ENCODE measurements around the gene APOH. TPM values are rescaled to one million over a fixed set of nuclear protein-coding genes. Genes with fewer than 3 reads are reported as not detected.
"Not testable (repeated sequence)": the region's sequence is repeated elsewhere in the genome, so short reads cannot be mapped to it uniquely, and the experiment has no call there.

Gene APOH, protein sequence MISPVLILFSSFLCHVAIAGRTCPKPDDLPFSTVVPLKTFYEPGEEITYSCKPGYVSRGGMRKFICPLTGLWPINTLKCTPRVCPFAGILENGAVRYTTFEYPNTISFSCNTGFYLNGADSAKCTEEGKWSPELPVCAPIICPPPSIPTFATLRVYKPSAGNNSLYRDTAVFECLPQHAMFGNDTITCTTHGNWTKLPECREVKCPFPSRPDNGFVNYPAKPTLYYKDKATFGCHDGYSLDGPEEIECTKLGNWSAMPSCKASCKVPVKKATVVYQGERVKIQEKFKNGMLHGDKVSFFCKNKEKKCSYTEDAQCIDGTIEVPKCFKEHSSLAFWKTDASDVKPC
- under 1 TPM; 0.32 to 0.34 TPM for total RNA-seq
- long read RNA-seq, result 0 reads

DNA sequence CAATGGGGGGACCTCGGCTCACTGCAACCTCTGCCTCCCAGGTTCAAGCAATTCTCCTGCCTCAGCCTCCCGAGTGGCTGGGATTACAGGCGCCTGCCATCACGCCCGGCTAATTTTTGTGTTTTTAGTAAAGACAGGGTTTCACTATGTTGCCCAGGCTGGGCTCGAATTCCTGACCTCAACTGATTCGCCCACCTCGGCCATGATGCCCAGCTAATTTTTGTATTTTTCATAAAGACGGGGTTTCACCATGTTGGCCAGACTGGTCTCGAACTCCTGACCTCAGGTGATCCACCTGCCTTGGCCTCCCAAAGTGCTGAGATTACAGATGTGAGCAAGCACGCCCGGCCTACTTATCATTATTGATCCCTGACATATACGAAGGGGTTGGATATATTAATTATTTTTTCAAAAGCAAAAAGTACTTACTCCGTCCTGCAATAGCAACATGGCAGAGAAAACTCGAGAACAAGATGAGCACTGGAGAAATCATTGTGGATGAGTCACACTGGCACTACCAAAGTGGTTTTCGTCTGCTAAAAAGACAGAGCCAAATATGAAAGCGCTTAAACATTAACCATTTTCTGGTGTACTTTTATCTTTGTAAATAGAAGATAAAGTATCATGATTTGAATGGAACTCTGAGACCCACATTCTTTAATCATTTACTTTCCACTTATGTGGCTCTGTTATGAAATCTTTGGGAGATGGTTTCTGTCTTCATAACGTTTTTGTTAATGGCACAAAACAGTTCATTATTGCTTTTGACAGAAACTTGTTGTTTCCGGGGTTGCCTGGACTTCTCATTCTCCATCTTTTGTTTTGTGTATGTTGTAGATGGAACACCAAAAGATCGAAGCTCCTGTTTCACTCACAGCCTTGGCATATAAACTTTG is at the start of gene APOH:
TSS of gene APOH (minus strand) at position 529 of the 896 bp plus-strand sequence. CDS start at position 493, 36 bp downstream.
- DNase-seq (no peak), ATAC-seq (no peak)
- intact Hi-C loops (cut with DNase I), result no loop called here

DNA sequence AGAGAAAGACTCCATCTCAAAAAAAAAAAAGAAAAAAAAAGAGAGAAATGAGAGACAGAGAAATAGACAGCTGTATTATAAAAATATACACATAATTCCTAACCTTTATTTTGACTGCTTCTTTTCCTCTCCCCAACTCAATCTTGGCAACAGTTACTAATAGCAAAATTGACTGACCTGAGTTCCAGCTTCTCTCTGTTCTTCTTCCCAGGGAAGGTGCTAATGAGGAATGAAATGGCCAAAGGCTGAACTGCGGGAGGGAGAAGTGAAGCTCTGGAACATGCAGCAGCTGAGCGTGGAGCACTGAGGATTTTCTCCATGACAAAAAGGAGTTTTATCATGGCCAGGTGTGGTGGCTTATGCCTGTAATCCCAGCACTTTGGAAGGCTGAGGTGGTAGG is 48.0 kb upstream of the APOH start:
- DNase-seq, result no peak
- intact Hi-C loops (cut with DNase I), result no loop called here
- no peak for ATAC-seq

DNA sequence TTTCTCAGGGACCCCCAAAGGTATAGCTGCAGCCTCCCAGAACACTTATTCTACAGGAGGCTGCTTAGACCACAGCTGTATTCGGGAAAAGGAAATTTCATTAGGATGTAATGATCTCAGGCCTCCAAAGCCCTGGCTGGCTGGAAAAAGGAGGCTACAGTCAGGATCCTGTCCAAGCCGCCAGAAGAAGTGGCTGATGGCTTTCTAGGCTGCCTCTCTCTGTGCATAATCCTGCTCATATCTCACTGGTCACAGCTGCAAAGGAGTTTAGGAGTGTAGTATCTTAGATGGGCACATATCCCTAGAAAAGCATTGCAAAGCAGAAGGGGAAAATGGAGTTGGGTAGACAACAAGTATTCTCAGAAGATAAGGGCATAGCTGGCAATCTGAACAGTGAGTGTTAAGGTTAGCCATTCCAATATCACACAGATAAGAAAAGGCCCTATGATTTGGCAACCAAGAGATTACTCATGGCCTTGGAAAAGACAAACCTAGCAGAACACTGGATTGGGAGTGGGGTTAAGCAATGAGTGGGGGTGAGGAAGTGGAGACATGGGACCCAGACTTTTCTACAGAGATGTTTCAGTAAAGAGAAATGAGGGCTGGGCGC is 47.2 kb upstream of the APOH start:
- ATAC-seq (peak in 1 of 2 donors; percentile 81), DNase-seq (no peak)
- intact Hi-C loops (cut with DNase I), result no loop called here

DNA sequence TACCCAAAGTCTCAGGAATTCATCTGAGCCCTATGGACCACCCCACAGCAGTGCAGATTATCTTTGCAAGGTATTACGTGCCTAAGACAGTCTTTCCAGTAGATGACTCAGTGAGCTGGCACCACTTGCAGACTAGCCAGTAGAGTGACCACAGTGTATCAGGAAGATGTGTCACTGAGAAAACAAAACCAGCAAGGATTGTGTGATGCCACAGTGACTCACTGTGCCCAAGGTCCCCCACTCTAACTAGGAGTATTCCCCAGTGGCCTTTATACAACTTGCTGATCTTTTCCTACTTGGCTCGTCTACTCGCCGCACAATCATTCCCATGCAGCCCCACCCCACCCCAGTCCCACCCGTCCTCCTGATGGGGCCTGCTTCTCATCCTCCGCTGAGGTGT is 46.4 kb upstream of the APOH start:
- DNase-seq (no peak), ATAC-seq (peak in 1 of 2 donors; percentile 78)
- intact Hi-C loops (cut with DNase I), result no loop called here

DNA sequence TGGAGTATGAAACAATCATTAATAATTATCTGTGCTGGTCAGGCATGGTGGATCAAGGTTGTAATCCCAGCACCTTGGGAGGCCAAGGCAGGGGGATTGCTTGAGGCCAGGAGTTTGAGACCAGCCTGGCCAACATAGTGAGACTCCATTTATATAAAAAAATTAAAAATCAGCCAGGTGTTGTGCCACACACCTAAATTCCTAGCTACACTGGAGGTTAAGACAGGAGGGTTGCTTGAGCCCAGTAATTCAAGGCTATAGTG is 44.3 kb upstream of the APOH start:
- no peak for DNase-seq
- no peak for ATAC-seq
- intact Hi-C loops (cut with DNase I), result no loop called here

DNA sequence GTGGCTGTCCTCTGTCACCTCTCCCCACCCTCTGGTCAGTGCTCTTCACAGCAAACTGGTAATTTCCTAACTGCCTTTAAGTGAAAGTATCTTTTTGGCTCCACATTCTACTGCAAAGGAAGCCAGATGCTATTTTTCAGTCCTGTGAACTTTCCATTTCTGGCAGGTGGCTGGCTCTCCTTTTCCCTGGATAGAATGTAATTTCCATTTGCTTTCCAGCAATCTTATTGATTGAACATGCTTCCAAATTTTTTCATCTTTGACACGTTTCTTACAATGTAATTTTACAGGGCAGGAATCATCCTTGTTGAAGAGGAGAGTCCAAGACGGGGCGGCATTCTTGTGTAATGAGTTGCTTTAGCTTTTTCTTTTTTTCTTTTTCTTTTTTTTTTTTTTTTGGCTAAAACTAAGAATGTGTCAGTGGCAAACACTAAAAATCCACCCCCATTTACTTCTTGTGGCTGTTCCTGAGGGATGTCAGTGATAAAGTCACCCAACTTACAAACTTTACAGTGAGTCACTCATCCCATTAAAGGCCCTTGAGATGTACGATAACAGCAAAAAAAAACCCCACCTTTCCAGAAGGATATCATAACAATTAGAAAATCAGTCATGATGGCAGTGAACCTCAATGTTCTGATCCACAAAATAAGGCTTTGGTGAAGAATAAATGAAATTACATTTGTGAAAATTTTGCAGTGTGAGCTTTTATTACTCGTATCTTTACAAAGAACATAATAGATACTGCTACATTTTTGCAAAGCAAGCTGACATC is 43.8 kb upstream of the APOH start:
- no peak for DNase-seq
- peak in 1 of 2 donors; percentile 58 for ATAC-seq
- intact Hi-C loops (cut with DNase I), result no loop called here

DNA sequence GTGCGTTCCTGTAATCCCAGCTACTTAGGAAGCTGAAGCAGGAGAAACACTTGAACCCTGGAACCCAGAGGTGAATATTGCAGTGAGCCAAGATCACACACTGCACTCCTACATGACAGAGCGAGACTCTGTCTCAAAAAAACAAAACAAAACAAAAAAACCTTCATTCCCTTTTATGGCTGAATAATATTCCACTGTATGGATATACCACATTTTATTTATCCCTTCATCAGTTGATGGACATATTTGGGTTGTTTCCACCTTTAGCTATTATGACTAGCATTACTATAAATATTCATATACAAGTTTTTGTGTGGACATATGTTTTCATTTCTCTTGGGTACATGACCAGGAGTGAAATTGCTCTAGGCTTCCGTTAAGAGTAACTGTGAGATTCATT is 42.3 kb upstream of the APOH start:
- intact Hi-C loops (cut with DNase I), result no loop called here
- no peak for ATAC-seq

DNA sequence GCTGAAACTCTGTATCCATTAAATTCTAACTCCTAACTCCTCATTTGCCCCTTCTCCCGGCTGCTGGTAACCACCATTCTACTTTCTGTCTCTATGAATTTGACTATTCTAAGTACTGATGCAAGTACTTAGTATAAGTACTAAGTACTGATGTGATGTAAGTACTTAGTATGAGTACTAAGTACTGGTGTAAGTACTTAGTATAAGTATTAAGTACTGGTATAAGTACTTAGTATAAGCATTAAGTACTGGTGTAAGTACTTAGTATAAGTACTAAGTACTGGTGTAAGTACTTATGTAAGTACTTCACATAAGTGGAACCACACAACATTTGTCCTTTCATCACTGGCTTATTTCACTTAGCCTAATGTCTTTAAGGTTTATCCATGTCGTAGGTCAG is 40.9 kb upstream of the APOH start:
- intact Hi-C loops (cut with DNase I), result no loop called here
- ATAC-seq (no peak), DNase-seq (no peak)

More for the DNA sequence above, 42.3 kb upstream of the APOH start:
- DNase-seq, result no peak

DNA sequence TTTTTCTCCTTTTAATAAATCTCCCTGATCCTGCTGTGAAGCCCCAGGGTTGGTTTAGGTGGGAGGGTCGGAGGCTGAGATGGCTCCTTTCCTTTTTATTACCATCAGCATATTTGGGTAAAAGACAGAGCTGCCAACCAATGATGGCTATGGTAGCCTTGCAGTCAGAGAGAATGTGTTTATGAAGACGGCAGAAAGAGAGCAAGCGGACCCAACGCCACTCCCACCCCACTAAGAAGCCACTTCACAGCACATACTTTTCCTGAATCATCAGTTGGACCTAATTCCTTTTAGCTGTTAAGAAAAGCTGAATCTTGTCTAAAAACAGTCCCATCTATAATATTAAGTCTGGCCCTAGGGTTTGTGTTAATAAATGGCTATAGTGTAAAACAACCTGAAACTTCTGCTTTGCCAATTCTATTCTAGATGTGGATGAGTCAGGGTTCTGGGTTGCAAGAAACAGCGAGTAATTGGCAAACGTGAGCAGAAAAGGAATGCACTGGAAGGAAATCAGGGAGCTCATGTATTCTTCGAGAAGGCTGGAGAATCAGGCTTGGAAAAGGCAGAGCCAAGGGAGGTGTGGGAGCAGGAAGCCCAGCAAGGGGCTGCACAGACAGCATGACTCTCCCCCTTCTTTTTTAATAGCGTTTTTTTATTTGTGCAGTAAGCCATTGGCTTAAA is 39.2 kb upstream of the APOH start:
- no peak for ATAC-seq
- no peak for DNase-seq

DNA sequence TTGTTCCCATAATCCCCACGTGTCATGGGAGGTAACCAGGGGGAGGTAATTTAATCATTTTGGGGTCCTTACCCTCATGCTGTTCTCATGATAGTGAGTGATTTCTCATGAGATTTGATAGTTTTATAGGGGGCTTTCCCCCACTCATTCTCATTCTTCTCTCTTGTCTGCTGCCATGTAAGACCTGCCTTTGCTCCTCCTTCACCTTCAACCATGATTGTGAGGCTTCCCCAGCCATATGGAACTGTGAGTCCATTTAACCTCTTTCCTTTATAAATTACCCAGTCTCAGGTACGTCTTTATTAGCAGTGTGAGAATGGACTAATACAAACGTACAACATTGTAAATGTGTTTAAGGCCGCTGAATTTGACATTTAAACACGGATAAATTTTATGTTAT is 35.5 kb upstream of the APOH start:
- ATAC-seq (no peak), DNase-seq (no peak)
- intact Hi-C loops (cut with DNase I), result no loop called here

More for the DNA sequence above, 39.2 kb upstream of the APOH start:
- intact Hi-C loops (cut with DNase I), result no loop called here

DNA sequence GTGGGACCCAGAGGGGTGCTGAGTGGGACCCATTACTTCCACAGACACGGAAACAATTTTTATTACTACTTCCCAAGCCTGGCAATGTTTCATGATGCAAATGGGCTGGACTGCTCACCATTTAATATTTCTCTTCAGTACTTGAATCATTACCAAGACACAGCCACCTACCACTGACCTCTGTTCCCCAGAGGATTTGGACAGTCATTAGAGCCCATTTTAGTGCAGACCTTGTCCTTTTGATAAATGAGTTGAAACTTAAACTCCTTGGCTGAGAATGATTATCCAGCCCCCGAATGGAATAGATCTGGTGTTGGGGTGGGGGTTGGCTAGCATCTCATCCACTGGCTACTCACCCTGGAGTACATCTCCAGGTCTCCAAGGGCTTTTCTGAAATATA is 33.6 kb upstream of the APOH start:
- ATAC-seq (no peak), DNase-seq (no peak)
- intact Hi-C loops (cut with DNase I), result no loop called here

DNA sequence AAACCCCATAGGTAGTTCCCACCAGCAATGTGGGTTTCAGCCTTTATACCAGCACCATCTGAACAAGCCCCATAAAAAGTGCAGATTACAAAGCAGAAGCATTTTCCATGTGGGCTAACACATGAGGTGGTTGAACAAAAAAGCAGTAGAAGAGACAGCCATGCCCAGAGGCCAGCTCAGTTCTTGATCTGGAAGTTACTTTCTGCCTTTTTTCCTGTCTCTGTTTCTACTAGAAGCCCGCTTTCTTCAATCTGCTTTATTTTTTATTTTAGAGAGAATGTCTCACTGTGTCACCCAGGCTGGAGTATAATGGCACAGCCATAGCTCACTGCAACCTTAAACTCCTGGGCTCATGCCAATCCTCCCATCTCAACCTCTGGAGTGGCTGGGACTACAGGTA is 31.5 kb upstream of the APOH start:
- ATAC-seq (no peak), DNase-seq (no peak)
- intact Hi-C loops (cut with DNase I), result no loop called here

DNA sequence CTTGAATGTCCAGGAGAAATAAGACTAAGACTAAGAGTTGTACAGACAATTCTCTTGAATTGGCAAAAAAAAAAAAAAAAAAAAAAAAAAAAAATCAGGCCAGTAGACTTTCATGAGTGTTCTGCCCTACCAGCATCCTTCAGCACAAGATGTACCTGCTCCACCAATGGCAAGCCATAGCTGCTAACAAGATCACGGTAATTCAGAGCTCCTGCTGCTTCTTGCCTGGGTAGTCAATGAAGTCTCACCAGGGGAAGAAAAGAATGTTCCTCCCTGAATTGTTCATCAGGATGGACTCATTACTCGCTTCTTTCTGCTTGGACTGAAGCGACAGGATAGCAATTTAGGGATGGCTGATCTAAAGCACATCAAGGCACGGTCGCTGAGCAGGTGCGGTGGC is 31.1 kb upstream of the APOH start:
- ATAC-seq (no peak), DNase-seq (no peak)
- intact Hi-C loops (cut with DNase I), result no loop called here

DNA sequence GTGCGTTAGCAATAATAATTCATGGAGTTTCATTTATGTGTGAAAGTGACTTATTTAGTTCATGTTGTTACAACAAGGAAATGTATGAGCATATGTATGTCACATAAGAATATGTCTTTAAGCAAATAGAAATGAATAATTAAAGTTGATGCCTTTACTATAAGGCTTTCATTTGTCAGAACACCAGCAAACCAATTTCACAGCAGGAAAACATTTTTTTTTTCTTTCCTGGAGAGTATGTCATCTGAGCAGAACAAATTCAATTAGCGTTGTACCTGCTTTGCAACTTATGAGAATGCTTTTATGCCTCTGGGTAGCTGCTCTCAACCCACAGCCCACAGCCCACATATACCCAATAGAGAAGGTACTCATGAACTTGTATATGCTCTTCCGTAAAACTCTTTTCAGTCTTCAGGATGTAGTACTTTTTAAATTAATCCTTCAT is 26.3 kb upstream of the APOH start:
- intact Hi-C loops (cut with DNase I), result loop anchor here (2.0 to 10.0 kb wide), 4 partner anchors 309 to 417 kb away; no protein-coding TSS in a partner anchor
- ATAC-seq, result no peak

DNA sequence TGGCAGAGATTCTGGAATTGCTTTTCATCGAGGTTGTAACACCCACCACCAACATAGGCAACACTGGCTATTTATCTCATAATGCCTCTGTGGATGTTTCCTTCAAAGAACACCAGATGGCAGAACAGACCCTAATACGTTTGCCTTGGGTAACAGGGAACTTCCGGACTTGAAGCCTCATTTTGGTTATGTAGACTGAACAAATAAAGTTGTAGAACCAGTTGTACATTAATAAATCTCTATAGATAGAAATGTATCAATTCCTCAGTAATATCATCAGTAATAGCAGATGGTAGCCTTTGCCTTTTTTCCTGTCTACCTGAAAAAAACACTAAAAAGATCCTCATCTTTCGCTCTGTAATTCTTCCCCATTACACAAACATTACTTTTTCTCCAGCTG is 25.9 kb upstream of the APOH start:
- intact Hi-C loops (cut with DNase I), result loop anchor here (2.0 to 10.0 kb wide), 4 partner anchors 310 to 418 kb away; no protein-coding TSS in a partner anchor
- DNase-seq (no peak), ATAC-seq (peak; percentile 79 to 82)

More for the DNA sequence above, 26.3 kb upstream of the APOH start:
- DNase-seq, result no peak

DNA sequence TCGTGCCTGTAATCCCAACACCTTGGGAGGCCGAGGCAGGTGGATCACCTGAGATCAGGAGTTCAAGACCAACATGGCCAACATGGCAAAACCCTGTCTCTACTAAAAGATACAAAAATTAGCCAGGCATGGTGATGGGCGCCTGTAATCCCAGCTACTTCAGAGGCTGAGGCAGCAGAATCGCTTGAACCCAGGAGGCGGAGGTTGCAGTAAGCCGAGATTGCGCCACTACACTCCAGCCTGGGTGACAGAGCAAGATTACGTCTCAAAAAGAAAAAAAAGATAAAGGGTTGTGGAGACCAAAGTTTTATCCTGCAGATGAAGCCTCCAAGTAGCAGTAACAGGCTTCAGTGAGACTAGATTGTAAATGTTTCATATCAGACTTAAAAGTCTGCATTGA is 24.2 kb upstream of the APOH start:
- DNase-seq, ATAC-seq: not testable (repeated sequence)
- intact Hi-C loops (cut with DNase I), result loop anchor here (10.0 kb wide), 2 partner anchors 311 to 371 kb away; no protein-coding TSS in a partner anchor

DNA sequence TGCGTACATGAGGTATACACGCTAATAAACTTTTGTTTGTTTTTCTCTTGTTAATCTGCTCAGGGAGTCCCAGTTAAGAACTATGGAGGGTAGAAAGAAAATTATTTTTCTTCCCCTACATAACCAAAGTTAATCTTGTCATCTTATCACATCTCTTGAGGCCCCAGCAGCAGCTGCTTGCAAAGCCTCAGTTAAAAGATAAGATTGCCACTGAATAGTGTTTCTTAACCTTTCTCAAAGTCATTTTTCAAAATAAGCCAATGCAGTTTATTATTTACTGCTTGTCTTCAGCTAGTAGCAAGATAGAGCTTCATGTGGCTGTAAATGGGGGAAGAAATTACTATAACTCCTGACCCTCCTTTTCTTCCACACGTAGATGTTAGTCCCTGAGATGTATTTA is 21.5 kb upstream of the APOH start:
- intact Hi-C loops (cut with DNase I), result loop anchor here (10.0 kb wide), 2 partner anchors 314 to 374 kb away; no protein-coding TSS in a partner anchor
- DNase-seq, result no peak
- no peak for ATAC-seq

DNA sequence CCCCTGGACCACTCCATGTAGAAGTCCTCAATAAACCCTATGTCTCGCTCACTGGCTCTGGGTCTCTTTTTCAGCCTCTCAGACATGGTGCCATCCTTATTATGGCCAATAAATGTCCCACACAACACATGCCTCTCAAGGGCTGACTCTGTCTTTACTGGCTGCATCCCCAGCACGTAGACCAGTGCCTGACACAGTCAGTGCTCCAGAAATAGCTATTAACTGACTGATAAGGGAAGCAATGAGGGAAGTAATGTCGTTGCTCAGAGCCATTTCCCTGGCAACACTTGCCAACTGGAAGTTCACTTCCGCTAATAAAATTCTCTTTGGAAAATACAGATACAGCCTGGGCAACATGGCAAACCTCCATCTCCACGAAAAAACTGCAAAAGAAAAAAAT is 19.1 kb upstream of the APOH start:
- DNase-seq (no peak), ATAC-seq (peak; percentile 73 to 81)
- intact Hi-C loops (cut with DNase I), result no loop called here

DNA sequence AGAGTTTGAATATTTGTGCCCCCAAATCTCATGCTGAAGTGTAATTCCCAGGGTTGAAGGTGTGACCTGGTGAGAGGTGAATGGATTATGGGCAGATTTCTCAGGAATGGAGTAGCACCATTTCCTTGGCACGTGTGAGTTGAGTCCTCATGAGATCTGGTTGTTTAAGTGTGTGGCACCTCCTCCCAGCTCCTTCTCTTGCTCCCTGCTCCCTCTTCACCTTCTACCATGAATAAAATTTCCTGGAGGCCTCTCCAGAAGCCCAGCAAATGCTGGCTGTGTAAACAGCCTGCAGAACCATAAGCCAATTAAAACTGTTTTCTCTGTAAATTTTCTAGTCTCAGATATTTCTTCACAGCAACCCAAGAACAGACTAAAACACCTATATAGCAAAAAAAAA is 12.6 kb upstream of the APOH start:
- intact Hi-C loops (cut with DNase I), result no loop called here
- DNase-seq, result no peak
- no peak for ATAC-seq

Measured in left cardiac atrium (tissue), 4 donors.